Stimulated activated CD8-positive, alpha-beta memory T cell treated with anti-CD3 and anti-CD28 coated beads, Interleukin-7, amount 100 ng/mL, for 48 hours (primary cell): ENCODE results near the gene SFMBT2.
"Not testable (repeated sequence)": the region's sequence is repeated elsewhere in the genome, so short reads cannot be mapped to it uniquely, and the experiment has no call there.

Experiments
- DNase-seq, 2 donors: peaks; one replicate each; pipeline ENCODE4 v3.0.0-alpha.2; 2020; ENCODE audit warnings: low read depth in 1 of 2; ENCODE audit errors: extremely low read depth in 1 of 2

SFMBT2 gene

DNA sequence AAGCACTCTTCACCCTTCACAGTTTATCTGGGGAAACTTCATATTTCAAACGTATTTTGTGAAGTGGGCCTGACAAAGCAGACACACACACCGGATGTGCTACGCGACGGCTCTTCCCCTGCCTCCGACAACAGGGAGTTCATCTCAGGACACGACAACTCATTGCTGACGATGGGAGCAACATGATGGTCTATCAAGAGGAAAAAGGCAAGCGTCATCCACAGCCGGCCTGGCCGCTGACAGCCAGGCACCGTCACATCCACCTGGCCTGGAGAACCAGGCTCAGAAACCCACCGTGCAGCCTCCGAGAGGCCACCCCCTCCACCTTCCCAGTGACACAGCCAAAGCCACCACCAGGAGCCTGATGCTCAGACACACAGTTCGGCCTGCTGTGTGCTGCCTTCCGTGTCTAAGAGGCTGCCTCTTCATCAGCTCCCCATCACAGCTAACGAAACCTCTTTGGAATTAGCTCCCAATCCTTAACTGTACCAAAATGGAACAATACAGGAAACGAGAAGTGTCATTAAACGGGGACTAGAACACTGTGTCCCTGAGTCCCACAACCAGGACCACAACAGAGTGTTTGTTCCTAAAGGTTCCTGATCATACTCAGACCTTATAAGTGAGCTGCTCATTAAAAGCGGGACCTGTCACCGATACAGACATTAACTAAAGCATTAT is 76.7 kb downstream of the SFMBT2 start:
- no peak for DNase-seq

GRCh38 chr10:7329219-7329618 is 81.6 kb downstream of the SFMBT2 start:
- no peak for DNase-seq

GRCh38 chr10:7327885-7328284 is 82.9 kb downstream of the SFMBT2 start:
- no peak for DNase-seq

DNA sequence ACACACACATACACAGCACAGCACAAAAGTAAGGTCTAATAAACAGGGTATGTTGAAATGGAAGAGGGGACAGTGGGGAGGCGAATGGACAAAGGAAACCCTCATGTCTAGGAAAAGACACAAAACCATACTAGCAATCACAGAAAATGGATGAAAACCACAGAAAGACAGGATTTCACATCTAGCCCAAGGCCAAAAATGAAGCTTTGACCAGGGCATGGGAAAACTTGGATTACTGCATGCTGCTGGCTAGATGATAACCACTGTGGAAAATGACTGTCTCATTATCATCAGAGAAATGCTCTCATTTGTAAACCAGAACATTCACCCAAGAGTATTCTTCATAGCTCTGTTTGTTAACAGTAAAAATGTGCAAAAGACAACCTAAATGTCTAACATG is 88.2 kb downstream of the SFMBT2 start:
- no peak for DNase-seq

GRCh38 chr10:7320072-7320471 is 90.8 kb downstream of the SFMBT2 start:
- no peak for DNase-seq

GRCh38 chr10:7319632-7320031 is 91.2 kb downstream of the SFMBT2 start:
- DNase-seq, result no peak

DNA sequence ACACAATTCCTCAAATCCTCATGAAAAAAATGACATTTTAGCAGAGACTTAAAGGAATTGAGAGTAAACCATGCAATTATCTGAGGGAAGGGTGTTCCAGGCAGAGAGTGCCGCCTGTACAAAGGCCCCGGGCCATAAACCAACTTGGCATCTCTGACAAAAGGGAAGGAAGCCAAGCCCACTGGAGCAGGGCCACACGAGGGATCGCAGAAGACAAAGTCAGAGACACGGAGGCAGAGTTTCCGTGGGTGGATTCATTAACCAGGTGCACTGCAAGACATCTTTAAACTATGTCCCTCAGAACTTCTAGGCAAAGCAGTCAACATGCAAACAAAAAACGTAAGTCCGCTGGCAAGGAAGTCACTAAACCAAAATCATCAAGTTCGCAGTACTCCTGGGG is 92.0 kb downstream of the SFMBT2 start:
- DNase-seq, result no peak

DNA sequence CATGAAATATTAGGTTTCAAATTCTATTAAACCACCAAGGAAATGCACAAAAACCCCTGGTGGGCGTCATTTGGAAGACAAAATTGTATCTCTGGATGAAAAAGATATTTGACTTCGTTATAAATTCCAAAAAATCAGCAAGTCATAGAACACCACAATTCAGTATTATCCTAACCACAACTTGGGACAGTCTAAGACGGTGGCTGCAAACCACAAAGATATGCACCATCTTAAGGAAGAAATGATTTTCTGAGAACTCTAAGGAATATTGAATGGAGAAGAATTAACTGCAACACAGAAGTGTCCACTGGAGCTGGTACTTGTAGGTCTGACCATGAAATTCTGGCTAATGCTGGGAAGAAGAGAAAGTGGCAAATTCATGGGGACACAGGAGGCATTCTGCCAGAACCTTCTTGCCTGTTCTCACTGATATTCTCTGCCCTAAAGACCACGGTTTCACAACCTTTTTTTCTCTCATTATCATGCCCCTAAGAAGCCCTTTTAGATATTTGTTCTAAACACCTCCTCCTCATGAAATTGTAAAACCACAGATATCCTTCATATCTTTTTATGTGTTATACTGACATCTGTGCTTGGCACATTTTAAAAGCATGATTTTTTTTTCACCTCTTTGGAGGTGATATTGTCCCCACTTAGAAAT is 92.9 kb downstream of the SFMBT2 start:
- DNase-seq, result no peak

DNA sequence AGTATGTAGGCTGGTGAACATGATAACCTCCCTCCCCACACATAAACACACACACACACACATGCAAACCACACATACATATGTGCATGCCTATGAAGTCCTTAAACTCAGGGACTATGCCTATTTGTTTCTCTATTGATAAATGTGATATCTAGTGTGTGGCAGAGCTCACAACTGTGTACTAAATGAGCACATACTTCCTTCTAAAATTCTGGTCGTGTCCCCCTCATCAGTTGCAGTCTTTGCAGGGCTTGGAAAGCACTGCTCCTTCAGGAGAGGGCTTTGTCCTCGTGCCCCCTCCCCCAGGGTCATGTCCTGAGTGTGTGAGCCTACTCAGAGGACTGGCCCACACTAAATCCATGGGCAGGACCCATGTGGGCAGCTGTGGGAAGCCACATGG is 94.0 kb downstream of the SFMBT2 start:
- DNase-seq, result no peak

DNA sequence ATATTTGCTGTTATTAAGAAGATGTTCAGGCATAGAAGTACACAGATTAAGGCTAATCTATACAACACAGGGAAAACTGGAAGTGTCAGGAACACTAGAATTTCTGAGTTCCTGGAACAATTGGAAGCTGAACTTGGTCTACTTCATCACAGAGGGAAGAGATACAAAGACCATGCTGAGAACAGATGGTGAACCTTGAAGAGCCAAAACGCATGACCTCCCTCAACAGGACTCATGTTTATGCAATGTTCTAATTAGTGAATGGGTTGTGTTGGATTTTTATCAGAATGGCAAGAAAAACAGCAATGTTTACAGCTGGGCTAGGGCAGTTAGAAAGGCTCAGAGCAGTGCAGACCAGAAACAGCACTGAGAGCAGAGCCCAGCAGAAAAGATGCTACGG is 94.9 kb downstream of the SFMBT2 start:
- DNase-seq, result no peak

DNA sequence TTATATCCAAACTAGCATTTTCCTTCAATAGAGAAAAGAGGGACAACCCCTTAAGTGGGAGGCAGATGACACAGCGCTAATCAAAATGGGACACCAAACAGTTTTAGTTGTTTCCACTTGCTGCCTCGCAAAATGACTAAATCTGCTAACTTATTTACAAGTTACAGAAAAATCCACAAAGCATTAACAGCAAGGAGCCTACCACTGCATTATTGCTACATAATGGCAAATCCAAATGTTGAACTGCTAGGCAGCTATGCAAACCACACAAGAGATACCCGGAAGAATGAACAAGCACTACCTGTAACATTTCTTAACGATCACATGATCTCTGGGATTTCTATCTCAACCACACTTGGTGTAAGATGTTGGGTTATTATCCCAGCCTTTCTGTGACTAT is 96.7 kb downstream of the SFMBT2 start:
- peak in 1 of 2 donors; percentile 6 for DNase-seq

DNA sequence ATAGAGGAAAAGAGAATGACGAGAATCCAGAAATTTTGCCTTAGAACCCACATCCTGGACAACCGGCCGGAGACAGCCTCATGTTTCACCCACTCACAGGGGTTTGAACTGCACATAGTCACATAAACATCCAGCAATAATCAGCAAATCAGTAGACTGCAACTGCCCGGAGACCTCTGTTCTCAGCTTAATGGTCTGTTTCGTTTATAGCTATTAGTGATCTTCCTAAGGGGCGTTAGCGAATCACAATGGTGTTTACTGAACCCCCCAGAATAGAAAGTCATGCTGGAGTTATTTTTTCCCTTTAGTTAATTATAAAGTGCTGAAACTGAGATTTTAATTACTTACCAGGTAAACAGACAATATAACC is 98.4 kb downstream of the SFMBT2 start:
- no peak for DNase-seq

DNA sequence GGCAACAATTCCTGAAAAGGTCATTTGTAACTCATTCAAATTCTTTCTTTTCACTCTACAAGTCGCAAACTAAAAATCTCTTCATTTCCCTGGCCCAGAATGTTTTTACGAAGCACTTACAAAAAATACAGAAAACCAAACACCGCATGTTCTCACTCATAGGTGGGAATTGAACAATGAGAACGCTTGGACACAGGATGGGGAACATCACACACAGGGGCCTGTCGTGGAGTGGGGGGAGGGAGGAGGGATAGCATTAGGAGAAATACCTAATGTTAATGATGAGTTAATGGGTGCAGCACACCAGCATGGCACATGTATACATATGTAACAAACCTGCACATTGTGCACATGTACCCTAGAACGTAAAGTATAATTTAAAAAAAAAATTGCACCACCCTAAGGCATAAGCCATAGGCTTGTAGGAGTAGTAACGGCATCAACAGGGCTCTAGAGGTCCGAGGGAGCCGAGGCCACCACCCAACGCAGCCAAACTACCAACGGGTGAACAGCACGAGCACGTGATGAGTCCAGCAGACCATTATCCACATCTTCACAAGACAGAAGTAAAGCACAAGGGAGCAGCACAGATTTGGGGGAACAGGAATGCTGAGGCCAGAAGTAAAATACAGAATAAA is 98.9 kb downstream of the SFMBT2 start:
- not testable (repeated sequence) for DNase-seq

DNA sequence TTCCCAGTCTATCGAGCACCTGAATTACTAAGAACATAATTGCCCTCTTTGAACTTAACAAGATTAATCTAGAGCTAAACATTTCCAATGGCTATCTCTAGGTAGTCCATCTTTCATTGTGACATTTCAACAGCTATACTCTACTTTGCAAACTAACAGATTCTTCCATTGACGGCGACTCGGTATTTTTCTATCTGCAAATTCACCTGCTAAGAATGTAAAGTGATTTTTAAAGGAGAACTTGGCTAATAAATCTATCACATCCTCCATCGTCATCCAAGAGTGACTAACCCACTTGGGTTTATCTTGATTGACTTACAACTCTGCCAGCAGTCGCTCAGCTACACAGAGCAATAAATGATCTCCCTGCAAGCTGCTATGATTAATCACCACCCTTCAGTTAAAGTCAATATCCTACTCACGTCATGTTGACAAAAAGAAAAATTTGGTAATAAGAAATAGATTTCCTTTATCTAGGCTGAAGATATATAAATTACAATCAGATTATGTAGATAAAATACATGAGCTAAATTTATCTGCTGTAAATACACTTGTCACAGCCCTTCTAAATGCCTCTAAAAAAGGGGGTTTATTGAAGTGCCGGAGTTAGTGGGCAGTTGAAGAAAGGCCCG is 99.5 kb downstream of the SFMBT2 start:
- DNase-seq, result no peak

GRCh38 chr10:7310076-7310475 is 100.8 kb downstream of the SFMBT2 start:
- DNase-seq, result no peak

DNA sequence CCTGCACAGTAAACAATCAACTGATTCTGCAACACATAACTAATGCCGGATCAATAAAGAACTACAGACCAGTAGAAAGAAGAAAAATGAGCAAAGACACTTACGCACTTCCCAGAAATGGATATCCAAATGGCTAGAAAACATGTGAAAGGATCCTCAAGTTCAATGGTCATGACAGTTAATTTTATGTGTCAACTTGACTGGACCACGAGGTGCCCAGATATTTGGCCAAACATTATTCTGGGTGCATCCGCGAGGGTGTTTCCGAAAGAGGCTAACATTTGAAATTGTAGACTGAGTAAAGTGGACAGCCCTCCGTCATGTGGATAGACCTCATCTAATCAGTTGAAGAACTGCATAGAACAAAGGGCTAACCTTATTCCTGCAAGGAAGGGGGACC is 102.0 kb downstream of the SFMBT2 start:
- no peak for DNase-seq

DNA sequence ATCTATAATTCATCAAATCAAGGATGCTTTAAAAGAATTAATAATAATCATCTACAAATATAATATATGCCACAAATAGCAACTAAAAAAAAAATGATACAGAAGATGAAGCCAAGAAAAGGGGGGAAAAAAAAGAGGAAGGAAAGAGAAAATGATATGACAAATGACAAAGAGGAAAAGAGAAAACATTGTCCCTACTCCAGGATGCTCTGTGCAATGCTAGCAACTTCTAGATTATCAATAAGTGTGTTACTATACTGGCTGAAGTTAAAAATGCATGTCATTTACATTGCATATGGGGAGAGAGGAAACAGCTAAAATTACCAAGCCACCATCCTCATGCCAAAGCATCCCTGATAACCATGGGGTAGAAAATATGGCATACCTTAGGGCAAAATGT is 104.2 kb downstream of the SFMBT2 start:
- no peak for DNase-seq

GRCh38 chr10:7306147-7306546 is 104.7 kb downstream of the SFMBT2 start:
- no peak for DNase-seq

GRCh38 chr10:7305053-7305452 is 105.8 kb downstream of the SFMBT2 start:
- no peak for DNase-seq

GRCh38 chr10:7304110-7304509 is 106.7 kb downstream of the SFMBT2 start:
- no peak for DNase-seq

- no peak for DNase-seq
Measured at GRCh38 chr10:7302930-7303557, 107.8 kb downstream of the SFMBT2 start.
